Left ventricle myocardium inferior (tissue), 1 donor: ENCODE measurements around the gene CYB561D2. TPM values are rescaled to one million over a fixed set of nuclear protein-coding genes. Genes with fewer than 3 reads are reported as not detected.

ENCODE experiments used
- DNase-seq: peaks from one replicate; pipeline ENCODE4 v3.0.0-alpha.2; 2020
- H3K27ac ChIP-seq: fragments of 200-600 bp; replicated peaks from 2 replicates; pipeline ENCODE4 v1.8.0; 2021
- H3K27me3 ChIP-seq: fragments of 200-600 bp; 2 replicates; pipeline ENCODE4 v1.8.0; 2021; ENCODE audit warnings: low read depth
- H3K36me3 ChIP-seq: fragments of 200-600 bp; 2 replicates; pipeline ENCODE4 v1.8.0; 2021
- H3K4me1 ChIP-seq: fragments of 200-600 bp; 2 replicates; pipeline ENCODE4 v1.8.0; 2021
- H3K4me3 ChIP-seq: fragments of 200-600 bp; 2 replicates; pipeline ENCODE4 v1.8.0; 2021; ENCODE audit warnings: mild to moderate bottlenecking, moderate library complexity
- H3K9me3 ChIP-seq: fragments of 200-600 bp; replicated peaks from 2 replicates; pipeline ENCODE4 v1.8.0; 2021
- intact Hi-C: fragments of 100-400 bp; cut with micrococcal nuclease; formaldehyde crosslinking; loops from one replicate; pipeline ENCODE4 v1.11.0; 2022
- total RNA-seq: library from RNA; stranded (reverse); fragmentation: NEBNext Ultra II Directional; extraction: Animal tissue kit (Norgen Biotek cat#: 25700); gene quantifications from one replicate; pipeline ENCODE4 v1.2.1, GENCODE V29; 2021
- TF ChIP-seq, protein P1 (sequence below): fragments of 200-600 bp; IDR thresholded peaks from 2 replicates; pipeline ENCODE4 v1.8.0; 2021; ENCODE audit warnings: antibody characterized with exemption, mild to moderate bottlenecking, borderline replicate concordance
- donor health status: DM: no; HTN: yes; CAD: no; lungs with severe emphysema.

The CYB561D2 gene
- total RNA-seq, 1 donor from 2014 or later, result 7.0 TPM

DNA sequence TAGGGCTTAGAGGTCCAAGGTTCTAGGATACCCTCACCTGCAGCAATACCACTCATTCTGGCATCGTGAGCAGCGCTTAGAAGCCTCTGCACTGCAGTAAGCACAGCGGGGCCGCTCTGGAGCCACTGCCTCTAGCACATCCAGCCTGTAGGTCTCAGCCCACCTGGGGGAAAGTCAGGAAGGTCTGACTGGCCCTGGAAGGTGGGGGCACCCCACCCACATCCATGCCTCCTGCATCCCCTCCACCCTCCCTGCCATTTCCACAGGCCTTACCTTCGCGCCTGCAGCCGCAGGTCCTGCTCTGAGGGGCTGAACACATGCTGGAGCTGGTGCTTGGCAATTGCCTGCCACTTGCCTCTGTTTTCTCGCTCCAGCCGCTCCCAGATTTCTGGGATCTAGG lies 9.1 kb upstream of the CYB561D2 start:
- intact Hi-C loops, result no loop called here

GRCh38 chr3:50341996-50342650 lies 8.5 kb upstream of the CYB561D2 start:
- no peak overlapping the region for H3K27ac ChIP-seq

More for the DNA sequence above, 9.1 kb upstream of the CYB561D2 start:
- TF ChIP-seq, protein P1, sequence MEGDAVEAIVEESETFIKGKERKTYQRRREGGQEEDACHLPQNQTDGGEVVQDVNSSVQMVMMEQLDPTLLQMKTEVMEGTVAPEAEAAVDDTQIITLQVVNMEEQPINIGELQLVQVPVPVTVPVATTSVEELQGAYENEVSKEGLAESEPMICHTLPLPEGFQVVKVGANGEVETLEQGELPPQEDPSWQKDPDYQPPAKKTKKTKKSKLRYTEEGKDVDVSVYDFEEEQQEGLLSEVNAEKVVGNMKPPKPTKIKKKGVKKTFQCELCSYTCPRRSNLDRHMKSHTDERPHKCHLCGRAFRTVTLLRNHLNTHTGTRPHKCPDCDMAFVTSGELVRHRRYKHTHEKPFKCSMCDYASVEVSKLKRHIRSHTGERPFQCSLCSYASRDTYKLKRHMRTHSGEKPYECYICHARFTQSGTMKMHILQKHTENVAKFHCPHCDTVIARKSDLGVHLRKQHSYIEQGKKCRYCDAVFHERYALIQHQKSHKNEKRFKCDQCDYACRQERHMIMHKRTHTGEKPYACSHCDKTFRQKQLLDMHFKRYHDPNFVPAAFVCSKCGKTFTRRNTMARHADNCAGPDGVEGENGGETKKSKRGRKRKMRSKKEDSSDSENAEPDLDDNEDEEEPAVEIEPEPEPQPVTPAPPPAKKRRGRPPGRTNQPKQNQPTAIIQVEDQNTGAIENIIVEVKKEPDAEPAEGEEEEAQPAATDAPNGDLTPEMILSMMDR, result no peak
- Histone ChIP-seq H3K27me3 (peaks cover 15% of the 10 kb centered on the region), H3K36me3 (no peaks in the 10 kb centered on the region), H3K4me3 (peak overlapping the region; percentile 97), H3K9me3 (no peaks in the 10 kb centered on the region), H3K27ac (peak overlapping the region; percentile 95), H3K4me1 (peaks cover 60% of the 10 kb centered on the region)
- no peak for DNase-seq

GRCh38 chr3:50342813-50343633 lies 7.6 kb upstream of the CYB561D2 start:
- DNase-seq, result no peak
- Histone ChIP-seq H3K27ac (no peak overlapping the region), H3K9me3 (no peaks in the 10 kb centered on the region), H3K4me3 (no peak overlapping the region), H3K36me3 (peaks cover 7% of the 10 kb centered on the region), H3K4me1 (peaks cover 54% of the 10 kb centered on the region), H3K27me3 (peaks cover 15% of the 10 kb centered on the region)
- intact Hi-C loops, result no loop called here
- TF ChIP-seq, protein P1, result no peak

More at GRCh38 chr3:50341996-50342650, 8.5 kb upstream of the CYB561D2 start:
- Histone ChIP-seq H3K36me3 (no peaks in the 10 kb centered on the region), H3K27me3 (peaks cover 15% of the 10 kb centered on the region), H3K4me1 (peaks cover 55% of the 10 kb centered on the region), H3K4me3 (no peak overlapping the region), H3K9me3 (no peaks in the 10 kb centered on the region)
- intact Hi-C loops, result no loop called here
- DNase-seq, result no peak
- TF ChIP-seq, protein P1, result no peak

GRCh38 chr3:50345008-50345407 lies 5.7 kb upstream of the CYB561D2 start:
- intact Hi-C loops, result loop anchor here (5.0 kb wide), 1 partner anchor 197 kb away; no protein-coding TSS in a partner anchor
- TF ChIP-seq, protein P1, result no peak
- Histone ChIP-seq H3K36me3 (peaks cover 15% of the 10 kb centered on the region), H3K4me1 (peaks cover 45% of the 10 kb centered on the region), H3K4me3 (peak overlapping the region; percentile 60), H3K9me3 (no peaks in the 10 kb centered on the region), H3K27me3 (peaks cover 15% of the 10 kb centered on the region), H3K27ac (no peak overlapping the region)
- DNase-seq, result no peak

DNA sequence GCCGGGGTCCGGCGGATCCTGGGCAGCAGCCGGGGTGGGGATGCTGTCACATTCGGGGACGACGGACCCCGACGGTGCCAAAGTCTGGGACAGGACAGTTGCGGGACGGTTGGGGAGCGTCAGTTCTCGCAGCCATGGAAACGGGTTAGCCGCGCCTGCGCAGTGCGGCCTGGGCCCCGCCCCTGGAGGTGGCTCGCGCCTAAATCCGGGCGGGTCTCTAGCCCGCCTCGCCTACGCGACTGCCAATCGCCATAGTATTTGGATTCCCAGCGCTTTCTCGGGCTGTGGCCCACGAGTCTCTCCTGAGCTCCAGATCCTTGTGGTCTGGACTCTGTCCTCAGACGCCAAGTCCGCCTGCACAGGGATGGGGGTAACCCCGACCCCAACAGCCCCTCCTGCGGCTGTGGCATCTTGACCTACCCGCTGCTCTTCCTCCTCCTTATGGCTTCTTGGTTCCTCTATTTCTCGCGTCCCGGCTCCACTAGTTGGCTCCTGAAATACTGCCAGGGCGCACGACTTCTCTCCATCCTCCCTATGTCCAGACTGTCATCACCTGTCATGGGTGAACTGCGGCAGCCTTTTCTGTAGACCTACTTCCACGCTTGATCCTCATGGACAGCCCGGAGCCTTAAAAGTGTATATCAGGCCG lies 5.0 kb upstream of the CYB561D2 start, which contains the start of gene ZMYND10:
ZMYND10 (minus strand) TSS at position 147 of the 649 bp plus-strand sequence. CDS start 153 bp downstream, outside the sequence.
- Histone ChIP-seq H3K4me3 (peak within 1 kb of the TSS; percentile 60), H3K4me1 (peaks cover 43% of the 10 kb centered on the region), H3K27me3 (peaks cover 9% of the 10 kb centered on the region), H3K27ac (peak within 1 kb of the TSS; percentile 22), H3K9me3 (no peaks in the 10 kb centered on the region), H3K36me3 (peaks cover 15% of the 10 kb centered on the region)
- peak; percentile 78 for DNase-seq
- intact Hi-C loops, result loop anchor here (5.0 kb wide), 1 partner anchor 197 kb away; no protein-coding TSS in a partner anchor
- TF ChIP-seq, protein P1, result no peak
